GM20431 (cell line): ENCODE results near the gene NAT16.
"Not testable (repeated sequence)": the region's sequence is repeated elsewhere in the genome, so short reads cannot be mapped to it uniquely, and the experiment has no call there.

Experiments
- in situ Hi-C: fragments of 300-500 bp; cut with MseI, MboI; formaldehyde crosslinking; loops from one replicate; pipeline ENCODE4 v1.15.0; 2020; ENCODE audit warnings: low sequenced_read_pairs; ENCODE audit not compliant: unreplicated experiment

The NAT16 gene

DNA sequence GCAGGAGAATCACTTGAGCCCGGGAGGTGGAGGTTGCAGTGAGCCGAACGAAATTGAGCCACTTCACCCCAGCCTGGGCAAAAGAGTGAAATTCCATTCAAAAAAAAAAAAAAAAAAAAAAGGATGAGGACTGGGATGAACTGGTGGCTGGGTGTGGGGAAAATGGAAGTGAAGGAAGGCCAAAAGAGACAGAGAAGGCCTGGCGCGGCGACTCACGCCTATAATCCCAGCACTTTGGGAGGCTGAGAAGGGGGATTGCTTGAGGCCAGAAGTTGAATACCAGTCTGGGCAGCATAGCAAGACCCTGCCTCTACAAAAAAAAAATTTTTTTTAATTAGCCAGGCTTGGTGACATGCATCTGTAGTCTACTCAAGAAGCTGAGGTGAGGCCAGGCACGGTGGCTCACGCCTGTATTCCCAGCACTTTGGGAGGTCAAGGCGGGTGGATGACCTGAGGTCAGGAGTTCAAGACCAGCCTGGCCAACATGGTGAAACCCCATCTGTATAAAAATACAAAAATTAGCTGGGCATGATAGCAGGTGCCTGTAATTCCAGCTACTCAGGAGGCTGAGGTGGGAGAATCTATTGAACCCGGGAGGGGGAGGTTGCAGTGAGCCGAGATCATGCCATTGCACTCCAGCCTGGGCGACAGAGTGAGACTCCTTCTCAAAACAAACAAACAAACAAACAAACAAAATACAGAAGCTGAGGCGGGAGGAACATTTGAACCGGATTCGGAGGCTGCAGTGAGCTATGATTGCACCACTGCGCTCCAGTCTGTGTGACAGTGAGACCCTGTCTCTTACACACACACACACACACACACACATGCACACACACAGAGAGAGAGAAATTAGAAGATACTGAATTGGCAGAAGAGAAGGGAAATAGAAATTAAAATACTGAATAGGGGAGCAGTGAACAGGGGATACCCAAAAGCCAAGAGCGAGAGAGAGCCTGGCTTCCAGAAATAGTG is 47.2 kb downstream of the NAT16 start:
- in situ Hi-C loops, result not testable (repeated sequence)

DNA sequence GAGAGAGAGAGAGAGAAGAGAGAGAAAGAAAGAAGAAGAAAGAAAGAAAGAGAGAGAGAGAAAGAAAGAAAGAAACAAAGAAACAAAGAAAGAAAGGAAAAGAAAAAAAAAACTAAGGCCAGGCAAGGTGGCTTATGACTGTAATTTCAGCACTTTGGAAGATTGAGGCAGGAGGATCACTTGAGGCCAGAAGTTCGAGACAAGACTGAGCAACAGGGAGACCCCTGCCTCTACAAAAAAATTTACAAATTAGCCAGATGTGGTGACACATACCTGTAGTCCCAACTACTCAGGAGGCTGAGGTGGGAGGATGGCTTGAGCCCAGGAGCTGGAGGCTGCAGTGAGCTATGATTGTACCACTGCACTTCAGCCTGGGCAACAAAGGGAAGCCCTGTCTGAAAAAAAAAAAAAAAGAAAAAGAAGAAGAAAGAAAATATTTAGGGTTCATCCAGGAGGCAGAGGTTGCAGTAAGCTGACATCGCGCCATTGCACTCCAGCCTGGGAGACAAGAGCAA is 50.4 kb downstream of the NAT16 start:
- in situ Hi-C loops, result no loop called here

DNA sequence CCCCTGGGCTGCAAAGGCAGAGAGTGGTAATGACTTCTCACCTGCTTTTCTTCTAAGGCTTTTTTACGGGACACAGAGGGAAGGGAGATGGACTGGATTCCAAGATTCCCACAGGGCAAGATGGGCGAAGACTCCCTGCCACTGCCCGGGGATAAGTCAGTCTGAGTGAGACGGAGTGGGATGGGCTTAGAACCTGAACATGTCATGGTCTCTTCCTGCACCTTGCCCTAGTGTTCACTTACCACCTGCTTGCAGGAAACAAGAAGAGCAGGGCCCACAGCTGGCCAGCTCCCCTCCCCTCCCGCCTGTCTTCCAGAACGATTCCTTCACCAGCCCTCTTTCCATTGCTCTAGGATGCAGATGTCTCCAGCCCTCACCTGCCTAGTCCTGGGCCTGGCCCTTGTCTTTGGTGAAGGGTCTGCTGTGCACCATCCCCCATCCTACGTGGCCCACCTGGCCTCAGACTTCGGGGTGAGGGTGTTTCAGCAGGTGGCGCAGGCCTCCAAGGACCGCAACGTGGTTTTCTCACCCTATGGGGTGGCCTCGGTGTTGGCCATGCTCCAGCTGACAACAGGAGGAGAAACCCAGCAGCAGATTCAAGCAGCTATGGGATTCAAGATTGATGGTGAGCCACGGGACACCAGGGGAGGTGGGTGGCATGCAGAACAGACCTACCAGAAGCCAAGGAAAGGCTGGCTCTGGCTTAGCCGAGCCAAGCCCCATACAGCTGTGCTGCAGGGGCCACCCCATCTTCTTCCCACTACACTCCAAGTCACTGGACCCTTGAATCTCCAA is 51.9 kb downstream of the NAT16 start:
- in situ Hi-C loops, result no loop called here

- in situ Hi-C loops, result no loop called here
Measured at GRCh38 chr7:101127460-101128039, 52.5 kb downstream of the NAT16 start.

DNA sequence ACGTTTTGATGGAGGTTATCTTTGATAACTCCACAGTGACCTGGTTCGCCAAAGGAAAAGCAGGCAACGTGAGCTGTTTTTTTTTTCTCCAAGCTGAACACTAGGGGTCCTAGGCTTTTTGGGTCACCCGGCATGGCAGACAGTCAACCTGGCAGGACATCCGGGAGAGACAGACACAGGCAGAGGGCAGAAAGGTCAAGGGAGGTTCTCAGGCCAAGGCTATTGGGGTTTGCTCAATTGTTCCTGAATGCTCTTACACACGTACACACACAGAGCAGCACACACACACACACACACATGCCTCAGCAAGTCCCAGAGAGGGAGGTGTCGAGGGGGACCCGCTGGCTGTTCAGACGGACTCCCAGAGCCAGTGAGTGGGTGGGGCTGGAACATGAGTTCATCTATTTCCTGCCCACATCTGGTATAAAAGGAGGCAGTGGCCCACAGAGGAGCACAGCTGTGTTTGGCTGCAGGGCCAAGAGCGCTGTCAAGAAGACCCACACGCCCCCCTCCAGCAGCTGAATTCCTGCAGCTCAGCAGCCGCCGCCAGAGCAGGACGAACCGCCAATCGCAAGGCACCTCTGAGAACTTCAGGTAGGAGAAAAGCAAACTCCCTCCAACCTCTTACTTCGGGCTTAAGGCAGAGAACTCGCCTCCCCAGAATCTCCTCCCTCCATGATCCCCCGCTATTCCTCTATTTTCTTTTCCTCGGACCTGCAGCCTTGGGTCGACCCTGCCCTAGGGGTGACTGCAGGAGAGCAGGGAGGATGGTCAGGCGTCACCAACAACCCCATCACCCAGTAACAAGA is 53.2 kb downstream of the NAT16 start, which contains the start of gene SERPINE1:
Gene SERPINE1, plus strand, starts transcription at position 454 of the 809 bp plus-strand sequence. CDS start 1,290 bp downstream, outside the sequence.
- in situ Hi-C loops, result no loop called here

DNA sequence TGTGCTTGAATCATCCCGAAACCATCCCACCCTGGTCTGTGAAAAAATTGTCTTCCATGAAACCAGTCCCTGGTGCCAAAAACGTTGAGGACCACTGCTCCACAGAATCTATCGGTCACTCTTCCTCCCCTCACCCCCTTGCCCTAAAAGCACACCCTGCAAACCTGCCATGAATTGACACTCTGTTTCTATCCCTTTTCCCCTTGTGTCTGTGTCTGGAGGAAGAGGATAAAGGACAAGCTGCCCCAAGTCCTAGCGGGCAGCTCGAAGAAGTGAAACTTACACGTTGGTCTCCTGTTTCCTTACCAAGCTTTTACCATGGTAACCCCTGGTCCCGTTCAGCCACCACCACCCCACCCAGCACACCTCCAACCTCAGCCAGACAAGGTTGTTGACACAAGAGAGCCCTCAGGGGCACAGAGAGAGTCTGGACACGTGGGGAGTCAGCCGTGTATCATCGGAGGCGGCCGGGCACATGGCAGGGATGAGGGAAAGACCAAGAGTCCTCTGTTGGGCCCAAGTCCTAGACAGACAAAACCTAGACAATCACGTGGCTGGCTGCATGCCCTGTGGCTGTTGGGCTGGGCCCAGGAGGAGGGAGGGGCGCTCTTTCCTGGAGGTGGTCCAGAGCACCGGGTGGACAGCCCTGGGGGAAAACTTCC is 54.0 kb downstream of the NAT16 start:
- in situ Hi-C loops, result no loop called here

DNA sequence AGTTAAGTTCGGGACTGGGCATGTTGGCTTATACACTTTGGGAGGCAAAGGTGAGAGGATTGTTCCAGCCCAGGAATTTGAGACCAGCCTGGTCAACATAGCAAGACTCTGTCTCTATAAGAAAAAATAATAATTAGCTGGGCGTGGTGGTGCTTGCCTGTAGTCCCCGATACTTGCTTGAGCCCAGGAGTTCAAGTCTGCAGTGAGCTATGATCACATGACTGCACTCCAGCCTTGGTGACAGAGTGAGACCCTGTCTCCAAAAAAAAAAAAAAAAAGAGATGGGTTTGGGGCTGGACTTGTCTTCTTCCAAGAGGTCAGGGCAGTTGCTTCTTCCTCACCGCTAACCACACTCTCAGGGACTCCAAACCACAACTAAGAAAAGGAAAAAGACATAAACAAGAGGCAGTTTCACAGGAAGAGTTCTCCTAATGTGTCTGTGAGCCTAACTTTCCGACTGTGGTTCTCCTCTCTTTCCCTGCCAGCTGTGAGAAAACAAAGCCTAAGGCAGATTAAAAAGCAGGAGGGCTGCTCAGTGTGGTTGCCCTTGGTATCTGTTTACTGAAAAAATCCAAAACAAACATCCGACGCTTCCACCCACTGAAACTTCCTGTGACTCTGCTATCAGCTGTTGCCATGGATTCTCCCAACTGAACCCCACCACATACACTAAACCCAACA is 55.6 kb downstream of the NAT16 start:
- in situ Hi-C loops, result no loop called here

- in situ Hi-C loops, result no loop called here
Measured at GRCh38 chr7:101123703-101124068, 56.4 kb downstream of the NAT16 start.

DNA sequence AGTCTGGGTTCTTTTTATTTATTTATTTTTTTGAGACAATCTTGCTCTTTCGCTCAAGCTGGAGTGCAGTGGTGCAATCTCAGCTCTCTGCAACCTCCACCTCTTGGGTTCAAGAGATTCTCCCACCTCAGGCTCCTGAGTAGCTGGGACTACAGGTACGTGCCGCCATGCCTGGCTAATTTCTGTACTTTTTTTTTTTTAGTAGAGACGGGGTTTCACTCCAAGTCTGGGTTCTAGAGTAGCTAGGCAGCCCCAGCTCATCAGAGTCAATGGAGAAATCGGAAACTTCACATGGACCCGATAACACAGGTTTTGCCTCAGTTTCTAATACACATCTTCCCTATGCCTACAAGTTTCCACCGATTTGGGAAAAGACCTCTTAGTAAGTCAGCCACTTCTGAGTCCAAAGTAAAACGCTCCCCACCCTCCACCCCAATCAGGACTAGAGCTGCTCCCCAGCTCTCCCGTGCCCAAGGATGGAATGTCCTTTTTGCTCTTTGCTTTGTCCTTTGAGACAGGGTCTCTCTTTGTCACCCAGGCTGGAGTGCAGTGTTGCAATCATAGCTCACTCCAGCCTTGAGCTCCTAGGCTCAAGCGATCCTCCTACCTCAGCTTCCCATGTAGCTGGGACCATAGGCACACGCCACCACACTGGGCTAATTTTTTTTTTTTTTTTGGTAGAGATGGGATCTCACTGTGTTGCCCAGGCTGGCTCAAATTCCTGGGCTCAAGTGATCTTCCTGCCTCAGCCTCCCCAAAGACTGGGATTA is 57.0 kb downstream of the NAT16 start:
- in situ Hi-C loops, result no loop called here

- in situ Hi-C loops, result no loop called here
Measured at GRCh38 chr7:101121991-101122932, 57.8 kb downstream of the NAT16 start.

GRCh38 chr7:101121631-101121990 is 58.5 kb downstream of the NAT16 start:
- in situ Hi-C loops, result not testable (repeated sequence)
